PFSK-1 (cell line): ENCODE measurements around the gene NGB.

Source experiments
- FOXP2 ChIP-seq: optimal IDR thresholded peaks from 2 replicates; pipeline ENCODE3; 2011; ENCODE audit warnings: borderline replicate concordance, control low read depth, inconsistent platforms; ENCODE audit not compliant: insufficient read depth; ENCODE audit errors: extremely low read length, extremely low read depth
- POLR2AphosphoS5 ChIP-seq: IDR thresholded peaks from 2 replicates; pipeline ENCODE4 v1.6.1; 2012; ENCODE audit warnings: low read depth, mild to moderate bottlenecking, control low read depth, low read length, moderate library complexity
- SIN3A ChIP-seq: IDR thresholded peaks from 2 replicates; pipeline ENCODE4 v1.6.1; 2012; ENCODE audit warnings: mild to moderate bottlenecking, low read length, moderate library complexity, borderline replicate concordance; ENCODE audit not compliant: insufficient read depth
- TAF1 ChIP-seq: IDR thresholded peaks from 2 replicates; pipeline ENCODE4 v1.6.1; 2012; ENCODE audit warnings: low read length, control low read depth, borderline replicate concordance; ENCODE audit not compliant: insufficient read depth
- TF ChIP-seq, protein P1 (sequence below), 2 experiments: IDR thresholded peaks; 2 replicates each; pipeline versions ENCODE4 v1.6.1 to v1.8.0; 2011 to 2012; ENCODE audit warnings: low read depth in 2 of 2, low read length in 2 of 2, control low read depth in 1 of 2, inconsistent platforms in 1 of 2, mild to moderate bottlenecking in 1 of 2, moderate library complexity in 1 of 2; ENCODE audit not compliant: insufficient read depth in 1 of 2

The NGB gene

DNA sequence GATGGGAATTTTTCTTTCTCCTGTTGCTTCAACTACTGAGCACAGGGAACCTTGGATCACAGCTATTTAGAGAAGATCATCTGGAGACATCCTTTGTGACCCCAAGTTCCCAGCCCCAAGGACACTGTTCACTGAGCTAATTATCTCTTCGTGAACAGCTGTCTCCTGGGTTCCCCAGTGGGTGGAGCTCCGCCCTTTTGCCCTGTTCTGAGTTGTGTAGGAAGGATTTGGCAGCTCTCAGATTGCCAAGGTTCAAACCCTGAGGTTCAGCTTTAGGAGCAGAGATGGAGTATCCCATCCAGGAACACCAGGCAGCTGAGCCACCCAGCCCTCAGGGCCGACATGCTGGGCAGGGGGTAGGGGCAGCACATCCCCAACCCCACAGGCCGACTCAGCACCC, 32.0 kb downstream of the NGB start:
- TF ChIP-seq, protein P1, sequence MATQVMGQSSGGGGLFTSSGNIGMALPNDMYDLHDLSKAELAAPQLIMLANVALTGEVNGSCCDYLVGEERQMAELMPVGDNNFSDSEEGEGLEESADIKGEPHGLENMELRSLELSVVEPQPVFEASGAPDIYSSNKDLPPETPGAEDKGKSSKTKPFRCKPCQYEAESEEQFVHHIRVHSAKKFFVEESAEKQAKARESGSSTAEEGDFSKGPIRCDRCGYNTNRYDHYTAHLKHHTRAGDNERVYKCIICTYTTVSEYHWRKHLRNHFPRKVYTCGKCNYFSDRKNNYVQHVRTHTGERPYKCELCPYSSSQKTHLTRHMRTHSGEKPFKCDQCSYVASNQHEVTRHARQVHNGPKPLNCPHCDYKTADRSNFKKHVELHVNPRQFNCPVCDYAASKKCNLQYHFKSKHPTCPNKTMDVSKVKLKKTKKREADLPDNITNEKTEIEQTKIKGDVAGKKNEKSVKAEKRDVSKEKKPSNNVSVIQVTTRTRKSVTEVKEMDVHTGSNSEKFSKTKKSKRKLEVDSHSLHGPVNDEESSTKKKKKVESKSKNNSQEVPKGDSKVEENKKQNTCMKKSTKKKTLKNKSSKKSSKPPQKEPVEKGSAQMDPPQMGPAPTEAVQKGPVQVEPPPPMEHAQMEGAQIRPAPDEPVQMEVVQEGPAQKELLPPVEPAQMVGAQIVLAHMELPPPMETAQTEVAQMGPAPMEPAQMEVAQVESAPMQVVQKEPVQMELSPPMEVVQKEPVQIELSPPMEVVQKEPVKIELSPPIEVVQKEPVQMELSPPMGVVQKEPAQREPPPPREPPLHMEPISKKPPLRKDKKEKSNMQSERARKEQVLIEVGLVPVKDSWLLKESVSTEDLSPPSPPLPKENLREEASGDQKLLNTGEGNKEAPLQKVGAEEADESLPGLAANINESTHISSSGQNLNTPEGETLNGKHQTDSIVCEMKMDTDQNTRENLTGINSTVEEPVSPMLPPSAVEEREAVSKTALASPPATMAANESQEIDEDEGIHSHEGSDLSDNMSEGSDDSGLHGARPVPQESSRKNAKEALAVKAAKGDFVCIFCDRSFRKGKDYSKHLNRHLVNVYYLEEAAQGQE (IDR thresholded peaks at IDR 0.05; ENCODE audit: insufficient read depth in 1 of 2, low read depth in 2 of 2, low read length in 2 of 2), result no peak
- TF ChIP-seq FOXP2 (no peak), TAF1 (no peak), SIN3A (no peak), POLR2AphosphoS5 (no peak)

DNA sequence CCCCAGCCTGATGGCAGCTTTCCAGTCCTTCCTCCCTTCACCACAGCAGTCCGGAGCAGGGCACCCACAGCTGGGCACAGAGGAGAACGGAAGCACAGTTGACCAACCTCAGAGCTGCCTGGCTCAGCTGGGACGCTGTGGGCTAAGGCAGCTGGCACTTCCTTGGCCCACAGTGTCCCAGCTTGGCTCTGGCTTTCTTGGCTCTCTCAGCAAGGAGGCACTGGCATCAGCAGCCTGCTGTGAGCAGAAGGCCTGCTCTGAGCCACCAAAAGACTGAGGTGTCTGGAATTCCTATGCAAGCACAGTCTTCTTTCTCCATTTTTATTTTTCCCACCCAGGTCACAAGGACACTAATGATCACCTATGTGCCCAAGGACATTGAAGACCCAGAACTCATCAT, 32.6 kb downstream of the NGB start:
- TF ChIP-seq, protein P1 (IDR thresholded peaks at IDR 0.05; ENCODE audit: insufficient read depth in 1 of 2, low read depth in 2 of 2, low read length in 2 of 2), result no peak
- TF ChIP-seq TAF1 (no peak), SIN3A (no peak), FOXP2 (no peak), POLR2AphosphoS5 (no peak)

DNA sequence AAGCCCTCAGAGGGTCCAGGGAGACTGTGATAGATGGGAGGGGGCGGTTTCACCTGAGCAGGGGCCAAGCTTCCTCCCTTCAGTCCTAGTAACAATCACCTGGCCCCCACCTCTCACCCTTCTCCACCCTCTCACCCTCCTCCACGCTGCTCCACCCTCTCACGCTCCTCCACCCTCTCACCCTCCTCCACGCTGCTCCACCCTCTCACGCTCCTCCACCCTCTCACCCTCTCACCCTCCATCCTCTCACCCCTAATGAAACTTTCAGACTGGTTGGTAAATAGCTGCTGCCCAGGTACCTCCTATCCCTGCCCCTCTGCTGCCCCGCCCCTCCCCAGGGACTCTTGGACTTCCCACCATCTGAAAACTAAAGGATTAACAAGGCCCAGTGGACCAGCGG, 34.2 kb downstream of the NGB start:
- TF ChIP-seq FOXP2 (no peak), POLR2AphosphoS5 (no peak), SIN3A (no peak), TAF1 (no peak)
- TF ChIP-seq, protein P1 (IDR thresholded peaks at IDR 0.05; ENCODE audit: insufficient read depth in 1 of 2, low read depth in 2 of 2, low read length in 2 of 2), result no peak

DNA sequence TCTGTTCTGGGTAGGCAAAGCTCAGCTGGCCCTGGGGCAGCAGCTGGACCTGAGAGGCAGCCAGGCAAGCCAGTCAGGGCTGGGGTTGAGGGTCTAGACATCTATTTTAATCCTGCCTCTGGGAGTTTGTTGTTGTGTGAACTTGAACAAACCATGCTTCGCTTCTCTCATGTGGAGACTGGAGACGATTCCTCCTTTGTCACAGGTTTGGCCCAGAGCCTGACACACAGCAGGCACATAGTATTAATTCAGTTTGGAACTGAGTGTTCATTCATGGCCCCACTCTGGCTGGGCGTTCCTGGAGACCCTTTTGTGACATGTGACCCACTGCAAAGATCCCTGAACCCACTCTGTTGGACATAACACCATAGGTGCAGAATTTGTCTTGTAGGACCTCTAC, 39.3 kb downstream of the NGB start:
- TF ChIP-seq POLR2AphosphoS5 (no peak), SIN3A (no peak), TAF1 (no peak), FOXP2 (no peak)
- TF ChIP-seq, protein P1 (IDR thresholded peaks at IDR 0.05; ENCODE audit: insufficient read depth in 1 of 2, low read depth in 2 of 2, low read length in 2 of 2), result no peak

DNA sequence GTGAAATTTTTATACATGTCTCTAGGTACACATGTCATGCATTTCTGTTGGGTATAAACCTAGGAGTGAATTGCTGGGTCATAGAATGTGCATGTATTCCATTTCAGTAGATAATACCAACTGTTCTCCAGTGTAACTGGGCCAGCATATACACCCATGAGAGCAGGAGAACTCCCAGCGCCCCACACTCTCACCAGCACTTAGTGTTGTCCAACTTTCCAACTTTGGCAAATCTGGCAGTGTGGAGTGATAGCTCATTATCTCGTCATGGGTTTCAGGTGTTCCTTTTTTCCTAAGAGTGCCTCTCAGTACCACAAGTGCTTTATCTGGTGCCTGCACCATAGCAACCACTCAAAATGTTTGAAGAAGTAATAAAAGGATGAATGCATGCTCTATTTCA, 40.1 kb downstream of the NGB start:
- TF ChIP-seq SIN3A (no peak), POLR2AphosphoS5 (no peak), TAF1 (no peak), FOXP2 (no peak)
- TF ChIP-seq, protein P1 (IDR thresholded peaks at IDR 0.05; ENCODE audit: insufficient read depth in 1 of 2, low read depth in 2 of 2, low read length in 2 of 2), result no peak
